ENCODE data around the gene C20orf144.

GRCh38 chr20:33650753-33651561 is 11.2 kb upstream of the C20orf144 start:
- TF ChIP-seq CTCF (conservative IDR thresholded peaks at IDR 0.05; ENCODE audit: low read length) (no peak), EZH2phosphoT487 (IDR thresholded peaks at IDR 0.05; ENCODE audit: borderline replicate concordance) (no peak)
